HG02623 (cell line): ENCODE results near the gene TMEM116.
"Not testable (repeated sequence)": the region's sequence is repeated elsewhere in the genome, so short reads cannot be mapped to it uniquely, and the experiment has no call there.

Source experiments
- ATAC-seq: cut with Tn5 transposase; IDR thresholded peaks from one replicate; pipeline ENCODE4 v1.9.1; 2021; ENCODE audit warnings: moderate library complexity; ENCODE audit not compliant: unreplicated experiment

The TMEM116 gene

DNA sequence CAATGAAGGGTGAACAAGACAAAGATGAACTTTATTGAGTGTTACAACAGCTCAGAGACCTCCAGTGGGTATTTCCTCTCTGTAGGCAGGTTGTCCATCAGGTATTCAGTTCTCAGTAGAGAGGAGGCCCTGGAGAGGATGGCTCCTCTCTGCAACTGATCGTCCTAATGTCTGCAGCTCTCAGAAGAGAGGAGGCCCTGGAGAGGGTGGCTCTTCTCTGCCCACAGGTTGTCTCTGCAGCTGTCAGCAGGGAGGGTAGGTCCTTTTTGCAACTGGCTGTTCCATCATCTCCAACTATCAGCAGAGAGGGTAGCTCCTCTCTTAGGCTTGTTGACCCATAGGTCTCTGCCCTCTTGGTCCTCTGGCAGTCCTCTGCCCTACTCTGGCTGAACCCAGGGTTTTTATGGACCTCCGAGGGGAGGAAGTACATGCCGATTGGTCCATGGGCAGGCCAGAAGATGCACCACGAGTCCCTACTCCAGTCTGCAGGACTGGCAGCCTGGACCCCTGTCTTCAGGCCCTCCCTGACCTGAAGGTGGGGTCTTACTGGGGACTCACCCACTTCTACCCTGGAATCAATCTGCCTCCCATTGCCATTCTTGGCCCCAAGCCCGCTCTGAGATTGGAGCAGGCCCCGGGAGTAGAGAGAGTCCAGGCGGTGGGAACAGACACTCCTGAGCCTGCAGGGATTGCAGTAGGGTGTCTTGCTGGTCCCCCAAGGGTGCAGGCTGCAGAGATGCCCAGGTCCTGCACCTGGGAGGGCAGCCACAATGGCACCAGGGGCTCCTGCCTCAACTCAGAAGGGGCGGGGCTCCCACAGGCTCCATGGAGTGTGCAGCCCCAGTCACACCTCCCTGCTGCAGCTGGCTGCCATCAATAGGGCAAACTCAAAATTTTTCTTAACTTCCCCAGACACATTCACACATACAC lies 2.3 kb downstream of the TMEM116 start:
- ATAC-seq: no peak

GRCh38 chr12:112009596-112009995 lies 3.4 kb downstream of the TMEM116 start:
- ATAC-seq: not testable (repeated sequence)

- no peak for ATAC-seq
Observed at GRCh38 chr12:112008918-112009317, 4.0 kb downstream of the TMEM116 start.

DNA sequence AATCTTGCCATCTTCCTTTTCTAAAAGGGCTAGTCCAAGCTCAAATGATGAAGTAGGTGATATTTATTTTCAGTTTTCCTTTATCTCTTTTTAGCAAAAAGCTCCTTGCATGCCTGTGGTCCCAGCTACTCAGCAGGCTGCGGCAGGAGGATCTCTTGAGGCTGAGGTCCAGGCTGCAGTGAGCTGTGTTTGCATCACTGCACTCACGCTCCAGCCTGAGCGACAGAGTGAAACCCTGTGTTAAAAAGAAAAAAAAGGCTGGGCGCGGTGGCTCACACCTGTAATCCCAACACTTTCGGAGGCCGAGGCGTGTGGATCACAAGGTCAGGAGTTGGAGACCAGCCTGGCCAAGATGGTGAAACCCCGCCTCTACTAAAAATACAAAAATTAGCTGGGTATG lies 5.0 kb downstream of the TMEM116 start:
- ATAC-seq: no peak

DNA sequence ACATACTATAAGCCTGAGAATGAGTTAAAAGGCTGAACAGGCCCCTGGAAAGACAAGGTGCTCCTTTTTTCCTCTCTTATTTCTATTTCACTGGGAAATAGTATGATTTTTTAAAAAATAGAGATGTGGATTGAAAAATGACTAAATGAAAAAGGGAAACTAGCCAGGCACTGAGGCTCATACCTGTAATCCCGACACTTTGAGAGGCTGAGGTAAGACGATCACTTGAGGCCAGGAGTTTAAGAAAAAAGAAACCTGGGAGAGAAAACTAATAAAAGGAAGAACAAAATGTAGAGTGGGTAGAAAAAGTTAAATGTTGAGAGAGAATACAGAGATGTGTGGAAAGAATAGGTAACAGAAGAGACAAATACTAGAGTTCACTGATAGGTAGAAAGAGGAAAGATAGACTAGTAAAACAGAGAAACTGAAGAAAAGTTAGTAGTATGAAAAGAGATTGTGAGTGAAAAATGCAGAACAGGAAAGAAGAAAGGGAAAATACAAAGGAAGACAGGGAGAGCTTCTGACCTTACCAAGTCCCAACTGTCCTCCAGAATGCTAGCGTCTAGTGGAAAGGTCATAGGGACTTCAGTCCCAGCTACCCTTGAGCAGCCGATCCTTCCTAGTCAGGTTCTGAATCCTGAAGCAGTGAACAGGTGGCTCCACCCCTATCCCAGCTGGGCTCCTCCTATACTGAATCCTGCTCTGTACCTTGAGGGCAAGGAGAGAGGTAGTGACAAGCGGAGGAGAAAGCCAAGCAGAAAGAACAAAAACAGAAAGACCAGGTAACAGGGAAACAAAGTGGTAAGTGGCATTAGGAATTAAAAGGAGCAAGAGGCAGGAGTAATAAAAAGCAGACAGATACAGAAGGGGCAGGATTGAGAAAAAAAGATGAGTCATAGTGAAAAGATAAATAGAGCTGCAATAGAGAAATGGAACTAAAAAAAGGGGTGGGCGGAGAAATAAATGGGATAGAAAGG lies 7.3 kb downstream of the TMEM116 start:
- no peak for ATAC-seq

- ATAC-seq: no peak
Observed at GRCh38 chr12:112004041-112004440, 8.9 kb downstream of the TMEM116 start.

DNA sequence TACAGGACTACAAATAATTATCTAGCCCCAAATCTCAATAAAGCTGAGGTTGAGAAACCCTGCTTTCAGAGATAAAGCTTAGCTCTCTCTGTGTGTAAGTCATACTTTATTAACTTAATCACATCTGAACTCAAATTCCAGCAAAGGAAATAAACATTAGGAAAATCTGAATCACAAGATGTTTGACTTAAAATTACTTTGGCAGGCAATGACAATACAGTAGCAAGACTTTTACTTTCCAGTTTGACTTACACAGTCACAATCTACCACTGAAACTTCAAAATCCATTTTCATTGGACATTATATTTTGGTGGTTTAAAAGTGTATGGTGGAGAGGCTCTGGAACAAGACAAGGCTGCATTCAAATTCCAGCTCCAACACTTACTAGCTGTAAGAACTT lies 11.4 kb downstream of the TMEM116 start:
- no peak for ATAC-seq

DNA sequence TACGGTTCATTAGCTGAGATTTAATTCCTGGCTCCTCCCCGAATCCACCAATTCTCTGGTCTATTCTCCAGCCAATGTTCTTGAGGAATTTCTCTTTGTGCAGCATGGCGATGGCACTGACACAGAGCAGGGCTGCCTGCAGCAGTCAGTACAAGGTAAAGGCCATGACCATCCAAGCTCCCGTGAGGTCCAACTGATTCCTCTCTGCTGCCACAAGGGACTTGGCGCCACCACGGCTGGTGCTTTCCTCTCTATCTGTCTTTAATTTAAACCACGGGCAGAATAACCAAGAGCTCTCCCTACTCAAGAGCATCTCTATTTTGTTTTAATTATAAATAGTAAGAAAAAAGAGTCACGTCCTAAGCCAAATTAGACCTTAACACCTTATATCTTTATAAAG lies 12.1 kb downstream of the TMEM116 start:
- no peak for ATAC-seq

- not testable (repeated sequence) for ATAC-seq
Observed at GRCh38 chr12:111999129-111999528, 13.8 kb downstream of the TMEM116 start.

DNA sequence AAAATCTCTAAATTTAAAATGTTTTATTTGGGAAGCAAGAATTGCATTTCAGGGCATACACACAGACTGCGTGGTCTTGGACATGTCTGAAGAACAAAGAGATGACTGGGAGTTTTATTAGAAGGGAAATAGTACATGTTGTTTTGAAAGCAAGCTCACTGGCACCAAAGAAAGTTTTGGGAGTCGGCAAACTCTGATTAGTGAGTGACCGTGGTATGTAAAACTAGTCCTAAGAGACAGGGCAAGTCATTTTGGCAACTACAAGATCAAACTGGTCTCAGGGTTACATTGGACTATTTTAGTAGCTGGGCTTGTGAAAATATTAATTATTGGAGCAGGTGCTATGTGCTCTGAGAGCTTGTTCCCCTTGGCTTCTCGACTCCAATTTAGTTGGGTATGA lies 14.9 kb downstream of the TMEM116 start:
- no peak for ATAC-seq

GRCh38 chr12:111997300-111997699 lies 15.7 kb downstream of the TMEM116 start:
- no peak for ATAC-seq

DNA sequence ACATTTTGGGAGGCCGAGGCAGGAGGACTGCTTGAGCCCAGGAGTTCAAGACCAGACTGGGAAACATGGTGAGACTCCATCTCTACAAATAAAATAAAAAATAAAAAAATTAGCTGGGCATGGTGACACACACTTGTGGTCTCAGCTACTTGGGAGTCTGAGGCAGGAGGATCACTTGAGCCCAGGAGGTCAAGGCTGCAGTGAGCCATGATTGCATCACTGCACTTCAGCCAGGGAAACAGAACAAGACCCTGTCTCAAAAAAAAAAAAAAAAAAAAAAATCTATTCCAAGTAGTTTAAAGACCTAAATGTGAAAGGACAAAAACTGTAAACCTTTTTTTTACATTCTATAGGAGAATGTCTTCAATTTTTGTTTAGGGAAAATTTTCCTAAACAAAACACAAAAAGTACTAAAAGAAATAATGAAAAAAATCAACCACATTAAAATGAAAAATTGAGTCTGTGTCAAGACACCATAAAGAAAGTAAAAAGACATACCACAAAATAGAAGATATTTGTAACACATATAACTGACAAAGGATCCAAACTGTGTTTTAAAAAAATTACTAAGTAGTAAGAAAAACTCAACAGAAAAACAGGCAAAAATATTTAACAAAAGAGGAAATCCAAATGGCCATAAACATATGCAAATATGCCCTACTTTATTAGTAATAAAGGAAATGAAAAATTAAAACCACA lies 17.0 kb downstream of the TMEM116 start:
- no peak for ATAC-seq

GRCh38 chr12:111994211-111995111 lies 18.5 kb downstream of the TMEM116 start:
- ATAC-seq: not testable (repeated sequence)

DNA sequence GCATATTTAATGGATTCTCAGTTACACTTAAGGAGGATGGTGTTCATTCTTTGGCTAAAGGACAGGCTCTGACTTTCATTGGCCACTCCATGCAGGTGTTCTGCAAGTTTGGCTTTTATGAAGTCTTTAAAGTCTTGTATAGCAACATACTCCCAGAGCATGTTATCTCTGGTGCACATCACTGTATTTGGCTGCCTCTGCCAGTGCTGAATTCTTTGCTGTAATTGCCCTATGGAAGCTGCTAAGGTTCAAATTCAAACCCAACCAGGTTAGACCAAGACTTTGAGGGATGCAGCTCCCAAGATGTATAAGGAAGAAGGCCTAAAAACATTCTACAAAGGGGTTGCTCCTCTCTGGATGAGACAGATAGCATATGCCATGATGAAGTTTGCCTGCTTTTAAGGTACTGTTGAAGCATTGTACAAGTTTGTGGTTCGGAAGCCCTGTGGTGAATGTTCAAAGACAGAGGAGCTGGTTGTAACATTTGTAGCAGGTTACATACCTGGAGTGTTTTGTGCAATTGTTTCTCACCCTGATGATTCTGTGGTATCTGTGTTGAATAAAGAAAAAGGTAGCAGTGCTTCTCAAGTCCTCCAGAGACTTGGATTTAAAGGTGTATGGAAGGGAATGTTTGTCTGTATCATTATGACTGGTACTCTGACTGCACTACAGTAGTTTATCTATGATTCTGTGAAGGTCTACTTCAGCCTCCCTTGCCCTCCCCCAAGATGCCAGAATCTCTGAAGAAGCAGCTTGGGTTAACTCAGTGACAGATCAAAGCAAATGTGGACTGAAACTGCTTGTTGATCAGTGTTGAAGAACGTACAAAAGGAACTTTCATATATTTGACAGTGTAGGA lies 19.4 kb downstream of the TMEM116 start:
- ATAC-seq: no peak

DNA sequence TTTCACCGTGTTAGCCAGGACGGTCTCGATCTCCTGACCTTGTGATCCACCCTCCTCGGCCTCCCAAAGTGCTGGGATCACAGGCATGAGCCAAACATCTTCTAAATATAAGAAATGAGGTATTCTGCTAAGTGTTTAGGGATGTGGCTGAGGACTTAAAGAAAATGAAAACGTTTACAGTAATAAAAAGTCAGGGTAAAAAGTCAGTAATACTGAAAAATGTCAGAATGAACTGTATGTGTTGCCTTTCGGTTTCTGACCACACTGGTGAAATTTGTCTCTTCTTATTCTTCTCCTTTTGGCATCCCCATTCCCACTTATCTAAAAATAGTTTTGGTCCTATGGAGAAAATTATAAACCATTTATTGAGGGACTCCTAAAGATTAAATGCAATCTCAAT lies 20.5 kb downstream of the TMEM116 start:
- ATAC-seq: no peak

- no peak for ATAC-seq
Observed at GRCh38 chr12:111991946-111992345, 21.0 kb downstream of the TMEM116 start.

- ATAC-seq: no peak
Observed at GRCh38 chr12:111991535-111991934, 21.4 kb downstream of the TMEM116 start.

DNA sequence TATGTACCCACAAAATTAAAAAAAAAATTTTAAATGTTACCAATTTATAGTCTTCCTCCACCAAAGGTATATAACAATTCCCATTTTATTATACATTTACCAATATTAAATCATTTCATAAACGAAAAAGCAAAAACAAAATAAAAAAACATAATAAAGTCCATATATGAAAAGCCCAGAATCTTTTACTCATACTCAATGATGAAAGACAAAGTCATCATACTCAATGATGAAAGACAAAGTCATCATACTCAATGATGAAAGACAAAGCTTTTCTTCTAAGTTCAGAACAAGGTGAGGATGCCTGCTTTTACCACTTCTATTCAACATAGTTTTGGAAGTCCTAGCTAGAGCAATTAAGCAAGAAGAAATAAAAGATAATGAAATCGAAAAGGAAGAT lies 28.1 kb downstream of the TMEM116 start:
- ATAC-seq: no peak

GRCh38 chr12:111981987-111982386 lies 31.0 kb downstream of the TMEM116 start:
- no peak for ATAC-seq
